Right ventricle myocardium inferior (tissue), 1 donor: ENCODE measurements around the gene SERPINB10. TPM values are rescaled to one million over a fixed set of nuclear protein-coding genes. Genes with fewer than 3 reads are reported as not detected.

Experiments
- ATAC-seq: fragments of 200-7000 bp; cut with Tn5 transposase; one replicate; pipeline ENCODE4 v1.9.1; 2020; ENCODE audit warnings: mild to moderate bottlenecking, moderate library complexity
- DNase-seq: peaks from one replicate; pipeline ENCODE4 v3.0.0; 2021; ENCODE audit errors: missing footprints
- intact Hi-C: fragments of 100-400 bp; cut with DNase I; formaldehyde crosslinking; loops from one replicate; pipeline ENCODE4 v1.11.0; 2022
- total RNA-seq: library from RNA; stranded (reverse); fragmentation: NEBNext Ultra II Directional; extraction: Animal tissue kit (Norgen Biotek cat#: 25700); gene quantifications from one replicate; pipeline ENCODE4 v1.2.1, GENCODE V29; 2021
- donor health status: DM: no; HTN: yes; CAD: no; lungs with severe emphysema.

The SERPINB10 gene
- total RNA-seq, 1 donor from 2014 or later, result not detected

GRCh38 chr18:63970809-63971205 is 63.0 kb downstream of the SERPINB10 start:
- peak; percentile 81 for DNase-seq
- ATAC-seq, result peak; percentile 66
- intact Hi-C loops, result no loop called here

- intact Hi-C loops, result no loop called here
- ATAC-seq, result no peak
- peak; percentile 58 for DNase-seq
Observed at GRCh38 chr18:63971320-63972001, 63.7 kb downstream of the SERPINB10 start.

- DNase-seq (no peak), ATAC-seq (no peak)
- intact Hi-C loops, result no loop called here
Observed at GRCh38 chr18:63972002-63972376, 64.2 kb downstream of the SERPINB10 start.

GRCh38 chr18:63974991-63975390 is 67.2 kb downstream of the SERPINB10 start:
- intact Hi-C loops, result no loop called here

GRCh38 chr18:63975628-63976027 is 67.9 kb downstream of the SERPINB10 start:
- intact Hi-C loops, result no loop called here
- no peak for DNase-seq
- no peak for ATAC-seq

More at GRCh38 chr18:63974991-63975390, 67.2 kb downstream of the SERPINB10 start:
- DNase-seq, result no peak
- ATAC-seq, result no peak

- ATAC-seq (no peak), DNase-seq (no peak)
- intact Hi-C loops, result no loop called here
Observed at GRCh38 chr18:63977040-63977439, 69.3 kb downstream of the SERPINB10 start.

GRCh38 chr18:63979409-63979920 is 71.7 kb downstream of the SERPINB10 start:
- no peak for DNase-seq
- peak; percentile 85 for ATAC-seq
- intact Hi-C loops, result loop anchor here (2.0 kb wide), 1 partner anchor 17 kb away; no protein-coding TSS in a partner anchor

GRCh38 chr18:63980027-63980426 is 72.3 kb downstream of the SERPINB10 start:
- no peak for DNase-seq
- ATAC-seq, result no peak
- intact Hi-C loops, result no loop called here

- no peak for ATAC-seq
- no peak for DNase-seq
- intact Hi-C loops, result no loop called here
Observed at GRCh38 chr18:63980896-63981460, 73.2 kb downstream of the SERPINB10 start.

GRCh38 chr18:63981719-63982118 is 74.0 kb downstream of the SERPINB10 start:
- no peak for DNase-seq
- intact Hi-C loops, result no loop called here
- no peak for ATAC-seq

- no peak for ATAC-seq
- intact Hi-C loops, result no loop called here
- DNase-seq, result no peak
Observed at GRCh38 chr18:63982361-63982760, 74.6 kb downstream of the SERPINB10 start.

Other genes starting within 250 kb of the SERPINB10 start
- not detected for gene SERPINB3, start 246.1 kb upstream of the SERPINB10 start, total RNA-seq
- not detected for gene SERPINB11, start 205.0 kb upstream of the SERPINB10 start, total RNA-seq
- gene SERPINB7, start 132.5 kb upstream of the SERPINB10 start, total RNA-seq, result not detected
- not detected for gene SERPINB2, start 20.3 kb upstream of the SERPINB10 start, total RNA-seq
- gene HMSD, start 41.3 kb downstream of the SERPINB10 start, total RNA-seq, result not detected
- 2.2 TPM for gene SERPINB8, start 62.1 kb downstream of the SERPINB10 start, total RNA-seq
- not detected for gene LINC00305, start 241.1 kb downstream of the SERPINB10 start, total RNA-seq